ENCODE measurements around the gene RBM15B.

The RBM15B gene

DNA sequence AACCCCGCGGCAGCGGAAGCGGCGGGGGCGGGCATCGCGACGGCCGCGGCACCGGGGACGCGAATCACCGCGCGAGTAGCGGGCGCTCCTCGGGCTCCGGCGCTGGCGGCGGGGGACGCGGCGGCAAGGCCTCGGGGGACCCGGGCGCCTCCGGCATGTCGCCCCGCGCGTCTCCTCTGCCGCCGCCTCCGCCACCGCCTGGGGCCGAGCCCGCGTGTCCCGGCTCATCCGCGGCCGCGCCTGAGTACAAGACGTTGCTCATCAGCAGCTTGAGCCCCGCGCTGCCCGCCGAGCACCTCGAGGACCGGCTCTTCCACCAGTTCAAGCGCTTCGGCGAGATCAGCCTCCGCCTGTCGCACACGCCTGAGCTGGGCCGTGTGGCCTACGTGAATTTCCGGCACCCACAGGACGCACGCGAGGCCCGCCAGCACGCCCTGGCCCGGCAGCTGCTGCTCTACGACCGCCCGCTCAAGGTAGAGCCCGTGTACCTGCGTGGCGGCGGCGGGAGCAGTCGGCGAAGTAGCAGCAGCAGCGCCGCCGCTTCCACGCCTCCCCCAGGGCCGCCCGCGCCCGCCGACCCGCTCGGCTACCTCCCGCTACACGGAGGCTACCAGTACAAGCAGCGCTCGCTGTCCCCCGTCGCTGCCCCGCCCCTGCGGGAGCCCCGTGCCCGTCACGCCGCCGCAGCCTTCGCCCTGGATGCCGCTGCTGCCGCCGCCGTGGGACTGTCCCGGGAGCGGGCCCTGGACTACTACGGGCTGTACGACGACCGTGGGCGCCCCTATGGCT is 675 bp downstream of the RBM15B start:
- peak; percentile 17 for DNase-seq (ENCODE audit: low spot score)

DNA sequence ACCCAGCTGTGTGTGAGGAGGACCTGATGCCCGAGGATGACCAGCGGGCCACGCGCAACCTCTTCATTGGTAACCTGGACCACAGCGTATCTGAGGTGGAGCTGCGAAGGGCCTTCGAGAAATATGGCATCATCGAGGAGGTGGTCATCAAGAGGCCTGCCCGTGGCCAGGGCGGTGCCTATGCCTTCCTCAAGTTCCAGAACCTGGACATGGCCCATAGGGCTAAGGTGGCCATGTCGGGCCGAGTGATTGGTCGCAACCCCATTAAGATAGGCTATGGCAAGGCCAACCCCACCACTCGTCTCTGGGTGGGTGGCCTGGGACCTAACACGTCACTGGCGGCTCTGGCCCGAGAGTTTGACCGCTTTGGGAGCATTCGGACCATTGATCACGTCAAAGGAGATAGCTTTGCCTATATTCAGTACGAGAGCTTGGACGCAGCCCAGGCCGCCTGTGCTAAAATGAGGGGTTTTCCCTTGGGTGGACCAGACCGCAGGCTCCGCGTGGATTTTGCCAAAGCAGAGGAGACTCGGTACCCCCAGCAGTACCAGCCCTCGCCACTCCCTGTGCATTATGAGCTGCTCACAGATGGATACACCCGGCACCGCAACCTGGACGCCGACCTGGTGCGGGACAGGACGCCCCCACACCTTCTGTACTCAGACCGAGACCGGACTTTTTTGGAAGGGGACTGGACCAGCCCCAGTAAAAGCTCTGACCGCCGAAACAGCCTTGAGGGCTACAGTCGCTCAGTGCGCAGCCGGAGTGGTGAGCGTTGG is 1.5 kb downstream of the RBM15B start:
- no peak for DNase-seq (ENCODE audit: low spot score)

DNA sequence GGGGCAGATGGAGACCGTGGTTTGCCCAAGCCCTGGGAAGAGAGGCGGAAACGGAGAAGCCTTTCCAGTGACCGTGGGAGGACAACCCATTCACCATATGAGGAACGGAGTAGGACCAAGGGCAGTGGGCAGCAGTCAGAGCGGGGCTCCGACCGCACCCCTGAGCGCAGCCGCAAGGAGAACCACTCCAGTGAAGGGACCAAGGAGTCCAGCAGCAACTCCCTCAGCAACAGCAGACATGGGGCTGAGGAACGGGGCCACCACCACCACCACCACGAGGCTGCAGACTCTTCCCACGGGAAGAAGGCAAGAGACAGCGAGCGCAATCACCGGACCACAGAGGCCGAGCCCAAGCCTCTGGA is 2.0 kb downstream of the RBM15B start:
- no peak for DNase-seq (ENCODE audit: low spot score)

DNA sequence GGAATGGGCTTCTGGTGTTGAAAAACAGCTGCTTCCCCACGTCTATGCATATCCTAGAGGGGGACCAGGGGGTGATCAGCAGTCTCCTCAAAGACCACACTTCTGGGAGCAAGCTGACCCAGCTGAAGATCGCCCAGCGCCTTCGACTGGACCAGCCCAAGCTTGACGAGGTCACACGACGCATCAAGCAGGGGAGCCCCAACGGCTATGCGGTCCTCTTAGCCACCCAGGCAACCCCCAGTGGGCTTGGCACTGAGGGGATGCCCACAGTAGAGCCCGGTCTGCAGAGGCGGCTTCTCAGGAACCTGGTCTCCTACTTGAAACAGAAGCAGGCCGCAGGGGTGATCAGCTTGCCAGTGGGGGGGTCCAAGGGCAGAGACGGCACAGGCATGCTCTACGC is 2.5 kb downstream of the RBM15B start:
- DNase-seq (ENCODE audit: low spot score): no peak

DNA sequence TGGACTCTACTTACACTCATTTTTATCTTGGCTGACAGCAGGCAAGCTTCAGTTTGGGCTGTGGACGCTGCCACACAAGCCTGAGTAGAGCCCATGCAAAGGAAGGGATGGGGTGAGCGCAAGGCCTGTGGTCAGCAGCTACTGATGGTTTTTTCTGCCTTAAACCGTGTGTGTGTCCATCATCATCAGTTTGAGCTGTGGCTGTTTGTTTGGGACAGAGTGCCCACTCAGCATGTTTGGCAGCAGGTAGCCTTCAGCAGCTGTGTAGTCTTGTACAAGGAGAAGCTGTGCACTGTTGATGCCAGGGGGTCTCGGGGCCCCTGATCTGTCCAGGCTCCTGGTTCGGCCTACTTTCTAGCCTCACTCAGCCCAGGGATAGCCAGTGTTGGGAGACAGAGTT is 3.5 kb downstream of the RBM15B start:
- no peak for DNase-seq (ENCODE audit: low spot score)

DNA sequence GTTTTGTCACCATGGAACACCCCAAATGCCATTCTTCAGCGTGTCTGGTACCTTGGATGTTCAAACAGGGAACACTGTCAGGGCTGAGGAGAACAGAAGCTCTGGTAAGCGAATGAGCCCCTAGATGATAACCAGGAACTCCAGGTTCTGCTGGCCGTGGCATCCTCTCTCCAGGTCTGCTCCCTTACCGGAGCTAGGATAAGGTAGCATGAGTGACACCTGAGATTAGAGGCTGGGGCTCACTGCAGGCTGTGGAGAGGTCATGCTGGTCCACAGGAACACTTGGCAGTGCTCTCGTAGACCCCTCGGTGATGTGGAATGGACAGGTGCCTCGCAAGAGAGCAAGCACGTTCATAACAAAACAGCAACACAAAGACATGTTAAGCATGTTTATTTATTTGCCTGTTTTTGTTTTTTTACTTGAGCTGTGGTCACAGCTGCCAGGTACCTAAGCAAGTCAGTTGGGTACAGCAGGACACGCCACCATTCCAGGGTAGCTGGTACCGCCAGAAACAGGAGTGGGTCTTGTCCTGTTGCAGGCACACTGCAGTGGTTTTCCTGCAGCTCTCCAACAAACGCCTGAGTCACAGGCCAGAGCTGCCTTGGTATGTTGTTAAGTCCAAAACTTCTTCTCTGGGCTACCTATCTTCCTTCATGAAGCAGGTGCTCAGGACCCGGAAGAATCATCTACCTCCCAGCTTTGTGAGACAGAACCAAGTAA is 4.6 kb downstream of the RBM15B start:
- no peak for DNase-seq (ENCODE audit: low spot score)

GRCh38 chr3:51396401-51396800 is 5.3 kb downstream of the RBM15B start:
- DNase-seq (ENCODE audit: low spot score): no peak

- DNase-seq (ENCODE audit: low spot score): no peak
Measured at GRCh38 chr3:51397392-51397791, 6.3 kb downstream of the RBM15B start.

GRCh38 chr3:51398595-51399310 is 7.7 kb downstream of the RBM15B start:
- DNase-seq (ENCODE audit: low spot score): no peak

DNA sequence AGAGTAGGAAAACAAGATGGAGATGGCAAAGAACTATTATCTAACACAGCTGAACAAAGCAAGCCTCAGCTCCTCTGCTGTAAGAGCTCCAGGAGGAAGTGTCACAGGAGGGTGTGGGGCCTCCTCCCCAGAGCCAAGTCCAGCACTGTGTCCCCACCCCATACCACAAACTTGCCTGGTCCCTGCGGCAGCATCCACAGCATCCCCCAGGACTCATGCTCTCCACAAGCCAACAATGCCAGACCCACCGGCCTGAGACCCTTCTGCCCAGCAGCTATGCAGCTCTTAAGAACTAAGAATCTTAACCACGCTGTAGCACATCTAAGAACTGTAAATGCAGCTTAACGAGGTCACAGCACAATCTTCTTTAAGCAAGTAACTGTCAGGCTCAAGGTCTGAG is 9.1 kb downstream of the RBM15B start:
- no peak for DNase-seq (ENCODE audit: low spot score)

DNA sequence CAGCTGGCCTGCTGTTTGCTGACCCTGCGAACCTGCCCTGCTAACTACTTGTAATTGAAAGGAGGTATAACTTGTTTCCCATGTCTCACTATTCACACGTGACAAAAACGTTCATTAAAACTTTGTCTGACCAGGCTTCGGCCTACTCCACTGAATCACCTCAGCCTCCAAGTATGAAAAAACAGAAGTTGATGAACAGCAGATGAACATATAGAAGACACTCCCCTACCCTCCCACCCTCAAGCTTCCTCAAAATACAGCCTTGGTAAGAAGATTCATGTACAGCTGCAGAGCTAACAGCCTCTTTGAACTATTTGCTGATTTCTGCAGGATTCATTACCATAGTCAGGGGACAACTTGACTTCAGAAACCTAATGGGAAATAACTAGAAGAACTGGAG is 10.7 kb downstream of the RBM15B start:
- DNase-seq (ENCODE audit: low spot score): no peak

- DNase-seq (ENCODE audit: low spot score): no peak
Measured at GRCh38 chr3:51403675-51404074, 12.6 kb downstream of the RBM15B start.

- DNase-seq (ENCODE audit: low spot score): no peak
Measured at GRCh38 chr3:51408021-51408420, 16.9 kb downstream of the RBM15B start.

GRCh38 chr3:51408813-51409212 is 17.7 kb downstream of the RBM15B start:
- no peak for DNase-seq (ENCODE audit: low spot score)

DNA sequence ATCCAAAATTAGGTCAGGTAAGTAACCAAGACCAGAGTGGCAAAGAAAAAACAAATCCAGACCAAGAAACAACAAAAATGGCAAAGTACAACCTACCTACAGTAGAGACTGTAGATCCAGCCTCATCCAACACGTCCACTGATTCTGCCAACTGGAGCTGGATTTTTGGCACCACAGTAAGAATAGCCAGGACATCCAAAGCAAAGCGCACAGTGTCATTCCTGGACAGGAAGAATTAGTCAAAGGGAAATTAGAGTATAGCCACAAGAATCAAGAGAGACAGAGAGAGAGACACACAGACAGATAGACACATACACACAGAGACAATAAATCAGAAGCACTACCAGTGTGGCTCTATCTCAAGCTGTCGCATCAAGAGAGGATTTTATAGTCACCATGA is 31.1 kb downstream of the RBM15B start:
- no peak for DNase-seq (ENCODE audit: low spot score)

DNA sequence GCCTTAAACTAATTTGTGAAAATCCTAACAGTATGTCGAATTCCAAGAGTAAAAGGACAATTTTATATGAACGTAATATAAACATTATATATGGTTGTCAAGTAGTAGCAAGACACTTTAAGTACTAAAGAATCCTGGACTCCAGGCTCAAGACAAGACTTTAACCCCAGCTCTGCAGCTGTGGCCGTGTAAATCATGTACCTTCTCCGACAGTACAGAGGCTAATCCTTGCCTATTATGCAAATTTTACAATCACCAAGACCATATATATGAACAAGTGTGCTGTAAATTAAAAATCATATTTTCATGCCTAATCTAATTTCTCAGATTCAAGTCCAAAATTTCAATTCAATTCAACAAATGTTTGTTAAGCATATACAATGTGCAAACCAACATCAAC is 35.8 kb downstream of the RBM15B start:
- no peak for DNase-seq (ENCODE audit: low spot score)

DNA sequence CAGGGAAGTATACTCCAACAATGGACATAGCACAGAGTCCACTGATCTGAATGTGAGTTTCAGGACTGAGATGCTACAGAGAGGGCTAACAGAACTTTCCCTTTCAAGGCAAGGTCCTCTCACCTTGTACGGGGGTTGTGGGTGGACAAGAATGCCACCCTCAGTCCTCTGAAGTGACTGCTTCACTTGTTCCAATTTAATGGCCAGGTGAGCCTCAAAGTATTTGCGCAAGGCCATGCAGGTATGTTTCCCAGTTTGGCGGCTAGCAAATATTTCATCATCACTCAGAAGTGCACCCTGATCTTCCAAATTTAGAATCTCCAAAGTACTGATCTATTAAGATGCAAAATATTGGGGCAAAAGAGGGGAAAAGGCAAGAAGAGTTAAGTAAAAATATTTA is 38.1 kb downstream of the RBM15B start:
- no peak for DNase-seq (ENCODE audit: low spot score)

DNA sequence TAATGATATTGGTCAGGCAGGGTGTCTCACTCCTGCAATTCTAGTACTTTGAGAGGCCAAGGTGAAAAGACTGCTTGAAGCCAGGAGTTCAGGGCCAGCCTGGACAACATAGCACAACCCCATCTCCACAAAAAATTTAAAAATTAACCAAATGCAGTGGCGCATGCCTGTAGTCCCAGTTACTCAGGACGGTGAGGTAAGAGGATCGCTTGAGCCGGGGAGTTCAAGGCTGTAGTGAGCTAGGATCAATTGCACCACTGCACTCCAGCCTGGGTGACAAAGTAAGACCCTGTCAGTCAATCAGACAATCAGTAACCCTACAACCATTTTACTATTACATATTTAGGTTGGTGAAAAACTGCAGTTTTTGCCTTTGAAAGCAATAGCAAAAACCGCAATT is 43.0 kb downstream of the RBM15B start:
- no peak for DNase-seq (ENCODE audit: low spot score)

DNA sequence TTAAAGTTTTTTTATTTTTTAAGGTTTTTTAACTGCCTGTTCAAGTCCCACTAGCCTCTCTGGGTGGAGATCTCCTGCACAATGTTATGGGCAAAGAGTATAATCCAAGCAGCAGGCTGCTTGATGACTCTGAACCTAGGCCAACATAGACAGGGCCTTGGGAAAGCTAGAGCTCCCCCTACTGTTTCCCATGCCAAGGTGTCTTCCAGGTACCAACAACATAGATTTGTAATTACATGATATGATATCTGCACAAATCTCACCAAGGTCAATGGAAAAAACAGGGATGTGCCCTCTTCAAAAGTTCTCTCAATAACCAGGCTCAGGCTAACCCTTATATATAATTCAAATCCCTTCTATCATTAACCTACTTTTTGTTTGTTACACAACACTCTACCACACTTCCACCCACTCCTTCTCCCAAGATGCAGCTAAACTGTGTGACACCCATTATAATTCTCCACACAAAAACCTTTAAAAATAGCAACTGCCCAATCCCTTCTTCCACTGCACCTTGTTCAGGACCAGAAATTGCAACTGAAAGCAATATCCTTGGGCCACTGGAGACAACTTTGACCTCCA is 43.8 kb downstream of the RBM15B start:
- DNase-seq (ENCODE audit: low spot score): peak; percentile 54

- DNase-seq (ENCODE audit: low spot score): no peak
Measured at GRCh38 chr3:51436998-51437639, 46.0 kb downstream of the RBM15B start.

- DNase-seq (ENCODE audit: low spot score): no peak
Measured at GRCh38 chr3:51441282-51442030, 50.4 kb downstream of the RBM15B start.

Measured in AG08395 (cell line).